GM12878 (cell line): ENCODE results near the gene FMC1. TPM values are rescaled to one million over a fixed set of nuclear protein-coding genes. Genes with fewer than 3 reads are reported as not detected.

Experiments used
- ATAC-seq: fragments of 200-7000 bp; cut with Tn5 transposase; 3 replicates; pipeline ENCODE4 v1.9.1; 2020; ENCODE audit warnings: mild to moderate bottlenecking, moderate library complexity
- BruUV-seq: library from RNA; stranded (reverse); fragments of 400-500 nt; replicated peaks from 2 replicates; lab custom pipeline; 2021; lab: Mats Ljungman, UMichigan
- CTCF ChIA-PET: fragments of 300-600 bp; sonication (Branson Sonifier 250); formaldehyde crosslinking; extraction: SDS; loops from one replicate; lab custom pipeline; 2021; ENCODE audit warnings: inconsistent platforms; lab: Yijun Ruan, JAX
- POLR2A ChIA-PET: fragments of 350-600 bp; formaldehyde crosslinking; extraction: SDS; loops from one replicate; lab custom pipeline; 2021; ENCODE audit warnings: inconsistent platforms; lab: Charles Lee
- RAD21 ChIA-PET: fragments of 300-600 bp; sonication (Branson Sonifier 250); formaldehyde crosslinking; loops from one replicate; lab custom pipeline; 2023; ENCODE audit warnings: antibody characterized with exemption; ENCODE audit not compliant: unreplicated experiment; lab: Charles Lee
- SMC1A ChIA-PET: fragments of 300-600 bp; sonication (Branson Sonifier 250); formaldehyde crosslinking; loops from one replicate; lab custom pipeline; 2023; ENCODE audit not compliant: unreplicated experiment, uncharacterized antibody; lab: Charles Lee
- DNase-seq: peaks from one replicate; pipeline ENCODE4 v3.0.0-alpha.2; 2011; ENCODE audit warnings: low read depth, low spot score
- FAIRE-seq: peaks from 3 replicates; lab custom pipeline; 2011; peaks lifted over from hg19 to GRCh38; lab: Jason Lieb, UNC
- H2AFZ ChIP-seq: 2 replicates; pipeline ENCODE4 v1.6.0; 2011; ENCODE audit warnings: low read depth, low read length, control low read depth; ENCODE audit not compliant: control insufficient read depth
- H3K27ac ChIP-seq: 2 replicates; pipeline ENCODE4 v1.5.1; 2011; ENCODE audit warnings: control low read depth; ENCODE audit not compliant: control insufficient read depth, insufficient read depth
- H3K27me3 ChIP-seq, 2 experiments: replicated peaks in 1 of 2; 2 replicates each; pipeline versions ENCODE4 v1.6.0 to v1.6.1; 2011; ENCODE audit warnings: low read length in 1 of 2; ENCODE audit not compliant: control insufficient read depth in 2 of 2, insufficient read depth in 2 of 2
- H3K36me3 ChIP-seq, 2 experiments: 2 replicates each; pipeline ENCODE4 v1.5.1; 2011; ENCODE audit warnings: low read length in 1 of 2; ENCODE audit not compliant: control insufficient read depth in 2 of 2, insufficient read depth in 2 of 2
- H3K4me1 ChIP-seq: 2 replicates; pipeline ENCODE4 v1.6.1; 2011; ENCODE audit warnings: mild to moderate bottlenecking, low read length, moderate library complexity, mixed read lengths; ENCODE audit not compliant: control insufficient read depth, insufficient read depth
- H3K4me2 ChIP-seq: 2 replicates; pipeline ENCODE4 v1.6.0; 2011; ENCODE audit warnings: control low read depth; ENCODE audit not compliant: control insufficient read depth, insufficient read depth
- H3K4me3 ChIP-seq: fragments of 200-600 bp; sonication (generic); 2 replicates; pipeline ENCODE4 v1.5.1; 2016
- H3K79me2 ChIP-seq: 2 replicates; pipeline ENCODE4 v1.6.0; 2011; ENCODE audit warnings: low read length; ENCODE audit not compliant: control insufficient read depth, insufficient read depth
- H3K9ac ChIP-seq: 2 replicates; pipeline ENCODE4 v1.8.0; 2011; ENCODE audit warnings: low read length, control low read depth, mixed read lengths; ENCODE audit not compliant: control insufficient read depth, insufficient read depth
- H3K9me3 ChIP-seq: replicated peaks from 3 replicates; pipeline ENCODE4 v1.5.1; 2011; ENCODE audit warnings: mild to moderate bottlenecking, low read length; ENCODE audit not compliant: control insufficient read depth, insufficient read depth
- H4K20me1 ChIP-seq: 2 replicates; pipeline ENCODE4 v1.6.0; 2011; ENCODE audit not compliant: control insufficient read depth, insufficient read depth
- CUX1 ChIP-seq: IDR thresholded peaks from 2 replicates; pipeline ENCODE4 v1.6.1; 2012; ENCODE audit warnings: improper control_type of control experiment, low read depth, low read length; ENCODE audit not compliant: insufficient replicate concordance
- EP300 ChIP-seq, 2 experiments: fragments of 150-350 bp in 1 of 2; IDR thresholded peaks; 2 replicates each; pipeline ENCODE4 v1.6.1; 2011 to 2012; ENCODE audit warnings: low read depth in 2 of 2, low read length in 2 of 2, borderline replicate concordance in 1 of 2, improper control_type of control experiment in 1 of 2, inconsistent platforms in 1 of 2; ENCODE audit not compliant: control insufficient read depth in 1 of 2
- LARP7 ChIP-seq: fragments of 450-650 bp; IDR thresholded peaks from 2 replicates; pipeline ENCODE4 v1.6.1; 2017; ENCODE audit warnings: mild to moderate bottlenecking
- MXI1 ChIP-seq: fragments of 150-350 bp; IDR thresholded peaks from 2 replicates; pipeline ENCODE4 v1.6.1; 2011; ENCODE audit warnings: low read depth, mild to moderate bottlenecking, inconsistent platforms, low read length, improper control_type of control experiment
- NFYA ChIP-seq: IDR thresholded peaks from 2 replicates; pipeline ENCODE4 v1.6.1; 2011; ENCODE audit warnings: low read depth, mild to moderate bottlenecking, low read length, improper control_type of control experiment, borderline replicate concordance
- RUNX3 ChIP-seq: IDR thresholded peaks from 2 replicates; pipeline ENCODE4 v1.6.1; 2012; ENCODE audit warnings: low read length, inconsistent platforms
- SPI1 ChIP-seq: IDR thresholded peaks from 2 replicates; pipeline ENCODE4 v1.6.1; 2011; ENCODE audit warnings: low read depth, mild to moderate bottlenecking, low read length, moderate library complexity, borderline replicate concordance; ENCODE audit not compliant: insufficient read depth
- TCF7 ChIP-seq: IDR thresholded peaks from 2 replicates; pipeline ENCODE4 v1.6.1; 2014; ENCODE audit warnings: antibody characterized with exemption, borderline replicate concordance
- ZNF217 ChIP-seq: fragments of 450-650 bp; IDR thresholded peaks from 2 replicates; pipeline ENCODE4 v1.6.1; 2017; ENCODE audit warnings: antibody characterized with exemption, mild to moderate bottlenecking
- WGBS: methylation state at CpG from one replicate; pipeline ENCODE4 v1.1.6; 2016; ENCODE audit warnings: low lambda C conversion rate; ENCODE audit not compliant: insufficient replicate concordance, insufficient coverage; ENCODE audit errors: missing lambda C conversion rate; 5-methylcytosine and 5-hydroxymethylcytosine counted together
- in situ Hi-C: fragments of 300-500 bp; cut with MboI; formaldehyde crosslinking; loops from 9 replicates; pipeline ENCODE4 v1.14.3; 2018; ENCODE audit warnings: mixed read lengths
- intact Hi-C: fragments of 100-400 bp; cut with micrococcal nuclease; formaldehyde crosslinking; loops from one replicate; pipeline ENCODE4 v1.14.2; 2022; ENCODE audit not compliant: unreplicated experiment
- polyA plus RNA-seq, 11 experiments: library from polyadenylated mRNA; depleted of rRNA in 4 of 11; unstranded in 6 of 11; stranded (reverse) in 5 of 11; fragments of >200 nt; fragmentation: Nextera tagmentation in 4 of 11; fragmentation: Illumina TruSeq in 1 of 11; extraction: Ambion mirVana in 4 of 11; extraction: Trizol in 1 of 11; gene quantifications; 1 replicate in 1 of 11; 2 replicates in 10 of 11; pipeline versions ENCODE4 v1.2.1 to v1.2.3, GENCODE V29; 2011 to 2016; ENCODE audit warnings: inconsistent platforms in 2 of 11, missing spikeins in 2 of 11, low read depth in 1 of 11
- total RNA-seq, 4 experiments: library from RNA; depleted of rRNA in 3 of 4; stranded (reverse); fragments of >200 nt in 3 of 4; fragmentation: Illumina TruSeq in 1 of 4; extraction: Trizol in 1 of 4; gene quantifications; 2 replicates each; pipeline versions ENCODE4 v1.2.1 to v1.2.3, GENCODE V29; 2013 to 2021

The FMC1 gene
- total and polyA plus RNA-seq, 10 of the 15 experiments (the other 5 are each of a cell fraction or from before 2014, with no cell fraction given): 4.2 to 60.4 (median 15.6) TPM

GRCh38 chr7:139341776-139342226 is 664 bp downstream of the FMC1 start (continued):
- TF ChIP-seq TCF7 (no peak), EP300 (IDR thresholded peaks at IDR 0.05; ENCODE audit: borderline replicate concordance in 1 of 2, control insufficient read depth in 1 of 2, low read depth in 2 of 2, low read length in 2 of 2) (0 out of 4 replicates have a peak, but pooled peaks of 1 of the 2 experiments have one; percentile 29), LARP7 (no peak), ZNF217 (no peak), NFYA (no peak), RUNX3 (peak; percentile 3; the same call in 1 of the 2 replicates), MXI1 (peak; percentile 40; the same call in 1 of the 2 replicates)

GRCh38 chr7:139345042-139345441 is 3.9 kb downstream of the FMC1 start:
- no peak overlapping the region for H3K27ac ChIP-seq
- H2AFZ ChIP-seq: no peak overlapping the region
- no peak overlapping the region for H3K9ac ChIP-seq
- TF ChIP-seq SPI1 (peak; percentile 67; the same call in 1 of the 2 replicates), CUX1 (no peak)
- no peaks in the 10 kb centered on the region for H3K36me3 ChIP-seq
- H3K4me2 ChIP-seq: no peak overlapping the region
- CTCF ChIA-PET: interaction anchor here (0.9 kb wide), 1 partner anchor 10 kb away, joined by 3 read pairs; no protein-coding TSS in a partner anchor
- FAIRE-seq: no peak
- H3K9me3 ChIP-seq: no peaks in the 10 kb centered on the region
- no peak for DNase-seq
- H3K27me3 ChIP-seq: no peaks in the 10 kb centered on the region
- POLR2A ChIA-PET: no interaction called here
- H4K20me1 ChIP-seq: no peaks in the 10 kb centered on the region
- no peak for ATAC-seq
- SMC1A ChIA-PET: interaction anchor here (1.0 to 1.5 kb wide), 2 partner anchors 9 to 10 kb away, joined by 3 to 8 read pairs; no protein-coding TSS in a partner anchor
- intact Hi-C loops (no loop called here), in situ Hi-C loops (no loop called here)
- RAD21 ChIA-PET: no interaction called here
- H3K4me1 ChIP-seq: no peaks in the 10 kb centered on the region
- 61% methylated on average over 1 of the region's 1 CpG for WGBS
- no TSS peak for BruUV-seq
- H3K4me3 ChIP-seq: no peak overlapping the region
- peaks cover 18% of the 10 kb centered on the region for H3K79me2 ChIP-seq
